Measurements from ENCODE around the gene ELF1. TPM values are rescaled to one million over a fixed set of nuclear protein-coding genes. Genes with fewer than 3 reads are reported as not detected.

The ELF1 gene
- total RNA-seq, 2 experiments from 2014 or later: 75.2 to 87.0 TPM

GRCh38 chr13:40994581-40995230, 24.4 kb downstream of the ELF1 start:
- peak overlapping the region; percentile 87 for H3K27ac Mint-ChIP-seq
- ATAC-seq: peak; percentile 77
- H3K36me3 Mint-ChIP-seq (ENCODE audit: low read depth): peaks cover 37% of the 10 kb centered on the region
- intact Hi-C loops (cut with DNase I, micrococcal nuclease): no loop called here
- ChIA-PET CTCF (interaction anchor here (0.7 to 2.2 kb wide), 6 partner anchors 9 to 66 kb away, joined by 3 to 10 read pairs (median 4); no protein-coding TSS in a partner anchor), POLR2A (no interaction called here)
- no peaks in the 10 kb centered on the region for H3K27me3 Mint-ChIP-seq
- peaks cover 88% of the 10 kb centered on the region for H3K4me1 Mint-ChIP-seq
- H3K9me3 Mint-ChIP-seq (ENCODE audit: low read depth): peaks cover 3% of the 10 kb centered on the region
- DNase-seq: peak; percentile 48
- peak overlapping the region; percentile 56 for H3K4me3 Mint-ChIP-seq

- H3K4me3 Mint-ChIP-seq: peak overlapping the region; percentile 4
- peaks cover 84% of the 10 kb centered on the region for H3K4me1 Mint-ChIP-seq
- intact Hi-C loops (cut with DNase I, micrococcal nuclease): no loop called here
- ChIA-PET POLR2A (no interaction called here), CTCF (interaction anchor here (0.9 to 3.0 kb wide), 2 partner anchors 10 to 20 kb away, joined by 3 to 15 read pairs; no protein-coding TSS in a partner anchor)
- no peak for ATAC-seq
- no peak for DNase-seq
- no peaks in the 10 kb centered on the region for H3K27me3 Mint-ChIP-seq
- peaks cover 30% of the 10 kb centered on the region for H3K36me3 Mint-ChIP-seq (ENCODE audit: low read depth)
- H3K27ac Mint-ChIP-seq: peak overlapping the region; percentile 55
- peaks cover 3% of the 10 kb centered on the region for H3K9me3 Mint-ChIP-seq (ENCODE audit: low read depth)
Measured at GRCh38 chr13:40993987-40994386, 25.1 kb downstream of the ELF1 start.

GRCh38 chr13:40992678-40993518, 26.2 kb downstream of the ELF1 start:
- POLR2A ChIA-PET: no interaction called here
- H3K4me3 Mint-ChIP-seq: no peak overlapping the region
- peaks cover 27% of the 10 kb centered on the region for H3K36me3 Mint-ChIP-seq (ENCODE audit: low read depth)
- peaks cover 86% of the 10 kb centered on the region for H3K4me1 Mint-ChIP-seq
- H3K27ac Mint-ChIP-seq: peak overlapping the region; percentile 84
- intact Hi-C loops (cut with DNase I, micrococcal nuclease): no loop called here
- no peaks in the 10 kb centered on the region for H3K27me3 Mint-ChIP-seq
- DNase-seq (no peak), ATAC-seq (no peak)
- CTCF ChIA-PET: interaction anchor here (0.7 to 3.0 kb wide), 8 partner anchors 8 to 61 kb away, joined by 3 to 15 read pairs (median 3); no protein-coding TSS in a partner anchor
- H3K9me3 Mint-ChIP-seq (ENCODE audit: low read depth): peaks cover 3% of the 10 kb centered on the region

- Mint-ChIP-seq H3K4me3 (no peak overlapping the region), H3K9me3 (ENCODE audit: low read depth) (no peaks in the 10 kb centered on the region), H3K4me1 (peaks cover 74% of the 10 kb centered on the region), H3K27me3 (no peaks in the 10 kb centered on the region), H3K36me3 (ENCODE audit: low read depth) (peaks cover 7% of the 10 kb centered on the region), H3K27ac (peak overlapping the region; percentile 72)
- CTCF ChIA-PET: interaction anchor here (2.1 to 4.0 kb wide), 4 partner anchors 13 to 66 kb away, joined by 5 to 17 read pairs (median 8); no protein-coding TSS in a partner anchor
- ATAC-seq: no peak
- intact Hi-C loops (cut with DNase I, micrococcal nuclease): loop anchor here (10.0 kb wide), 4 partner anchors 213 to 963 kb away; partner anchors contain the start of genes FOXO1 (in 1 of the 2) and MRPS31 (in 1 of the 2)
- POLR2A ChIA-PET: interaction anchor here (1.1 kb wide), 1 partner anchor 9 kb away, joined by 6 read pairs; no protein-coding TSS in a partner anchor
- no peak for DNase-seq
Measured at GRCh38 chr13:40987606-40988280, 31.4 kb downstream of the ELF1 start.

GRCh38 chr13:40986101-40986856, 32.8 kb downstream of the ELF1 start:
- ChIA-PET CTCF (interaction anchor here (0.6 to 4.0 kb wide), 9 partner anchors 9 to 236 kb away, joined by 3 to 17 read pairs (median 5); no protein-coding TSS in a partner anchor), POLR2A (interaction anchor here (1.4 kb wide), 1 partner anchor 12 kb away, joined by 3 read pairs; no protein-coding TSS in a partner anchor)
- Mint-ChIP-seq H3K9me3 (ENCODE audit: low read depth) (no peaks in the 10 kb centered on the region), H3K27ac (peak overlapping the region; percentile 94), H3K4me3 (peak overlapping the region; percentile 70), H3K27me3 (no peaks in the 10 kb centered on the region), H3K36me3 (ENCODE audit: low read depth) (peaks cover 14% of the 10 kb centered on the region), H3K4me1 (peaks cover 68% of the 10 kb centered on the region)
- ATAC-seq (no peak), DNase-seq (no peak)
- intact Hi-C loops (cut with DNase I, micrococcal nuclease): loop anchor here (10.0 kb wide), 4 partner anchors 211 to 961 kb away; partner anchors contain the start of genes FOXO1 (in 1 of the 2) and MRPS31 (in 1 of the 2)

- H3K4me3 Mint-ChIP-seq: peak overlapping the region; percentile 70
- no peaks in the 10 kb centered on the region for H3K9me3 Mint-ChIP-seq (ENCODE audit: low read depth)
- intact Hi-C loops (cut with DNase I, micrococcal nuclease): loop anchor here (10.0 kb wide), 4 partner anchors 211 to 961 kb away; partner anchors contain the start of genes FOXO1 (in 1 of the 2) and MRPS31 (in 1 of the 2)
- peaks cover 65% of the 10 kb centered on the region for H3K4me1 Mint-ChIP-seq
- ATAC-seq: no peak
- ChIA-PET CTCF (interaction anchor here (0.5 to 4.0 kb wide), 11 partner anchors 10 to 237 kb away, joined by 3 to 17 read pairs (median 5); no protein-coding TSS in a partner anchor), POLR2A (interaction anchor here (0.5 to 1.4 kb wide), 2 partner anchors 11 to 339 kb away, joined by 3 to 4 read pairs; no protein-coding TSS in a partner anchor)
- peak overlapping the region; percentile 94 for H3K27ac Mint-ChIP-seq
- DNase-seq: no peak
- peaks cover 18% of the 10 kb centered on the region for H3K36me3 Mint-ChIP-seq (ENCODE audit: low read depth)
- no peaks in the 10 kb centered on the region for H3K27me3 Mint-ChIP-seq
Measured at GRCh38 chr13:40985381-40986100, 33.6 kb downstream of the ELF1 start.

- DNase-seq: no peak
- Mint-ChIP-seq H3K4me1 (peaks cover 64% of the 10 kb centered on the region), H3K9me3 (ENCODE audit: low read depth) (no peaks in the 10 kb centered on the region), H3K4me3 (peak overlapping the region; percentile 70), H3K36me3 (ENCODE audit: low read depth) (peaks cover 22% of the 10 kb centered on the region), H3K27ac (peak overlapping the region; percentile 94), H3K27me3 (no peaks in the 10 kb centered on the region)
- ChIA-PET CTCF (interaction anchor here (0.5 to 4.0 kb wide), 10 partner anchors 9 to 63 kb away, joined by 3 to 17 read pairs (median 4); no protein-coding TSS in a partner anchor), POLR2A (interaction anchor here (0.5 to 1.4 kb wide), 3 partner anchors 10 to 338 kb away, joined by 3 to 4 read pairs (median 3); partner anchors contain the start of gene WBP4)
- intact Hi-C loops (cut with DNase I, micrococcal nuclease): loop anchor here (1.0 to 10.0 kb wide), 6 partner anchors 23 to 960 kb away; partner anchors contain the start of genes FOXO1 (in 1 of the 2) and MRPS31 (in 1 of the 2)
- ATAC-seq: peak; percentile 53
Measured at GRCh38 chr13:40984668-40985366, 34.3 kb downstream of the ELF1 start.

- ChIA-PET CTCF (interaction anchor here (1.0 to 4.0 kb wide), 8 partner anchors 9 to 37 kb away, joined by 3 to 17 read pairs (median 4); no protein-coding TSS in a partner anchor), POLR2A (interaction anchor here (1.0 kb wide), 1 partner anchor 77 kb away, joined by 3 read pairs; the partner anchor contains the start of gene WBP4)
- ATAC-seq (peak; percentile 20), DNase-seq (no peak)
- Mint-ChIP-seq H3K27ac (peak overlapping the region; percentile 94), H3K4me1 (peaks cover 65% of the 10 kb centered on the region), H3K9me3 (ENCODE audit: low read depth) (no peaks in the 10 kb centered on the region), H3K4me3 (peak overlapping the region; percentile 91), H3K36me3 (ENCODE audit: low read depth) (peaks cover 26% of the 10 kb centered on the region), H3K27me3 (no peaks in the 10 kb centered on the region)
- intact Hi-C loops (cut with DNase I, micrococcal nuclease): loop anchor here (1.0 to 10.0 kb wide), 11 partner anchors 21 to 959 kb away; partner anchors contain the start of genes FOXO1 (in 1 of the 2), MRPS31 (in 1 of the 2) and WBP4 (in 1 of the 2)
Measured at GRCh38 chr13:40983725-40984667, 35.1 kb downstream of the ELF1 start.

Measured in activated CD4-positive, alpha-beta T cell treated with anti-CD3 and anti-CD28 coated beads for 36 hours (primary cell).